OCI-LY1 (cell line): ENCODE results near the gene TMEM131.

Experiments used
- CTCF ChIP-seq: fragments of 200-600 bp; sonication (generic), shearing (Covaris generic); IDR thresholded peaks from 2 replicates; pipeline ENCODE4 v1.5.1; 2017; ENCODE audit warnings: mild to moderate bottlenecking, antibody characterized with exemption, low read length, moderate library complexity, mixed read lengths
- EZH2 ChIP-seq: fragments of 200-600 bp; sonication (generic), shearing (Covaris generic); IDR thresholded peaks from 2 replicates; pipeline ENCODE4 v1.8.0; 2017; ENCODE audit warnings: borderline replicate concordance, mixed run types, mild to moderate bottlenecking, antibody characterized with exemption, low read length, moderate library complexity, mixed read lengths

GRCh38 chr2:97819754-97820153 lies 176.0 kb downstream of the TMEM131 start:
- no peak for TF ChIP-seq CTCF
- TF ChIP-seq EZH2 = no peak
